ENCODE measurements around the gene PPP1R7.

Gene PPP1R7

GRCh38 chr2:241133436-241133820 is 16.8 kb upstream of the PPP1R7 start:
- Histone ChIP-seq H3K9me3 (ENCODE audit: control insufficient read depth, low read length) (no peaks in the 10 kb centered on the region), H3K4me1 (ENCODE audit: control insufficient read depth, insufficient read depth, low read length, poor library complexity, severe bottlenecking) (no peaks in the 10 kb centered on the region), H3K36me3 (ENCODE audit: control insufficient read depth, insufficient read depth, low read length) (peaks cover 27% of the 10 kb centered on the region), H3K4me3 (ENCODE audit: extremely low read depth, insufficient read depth, low read length, poor library complexity, severe bottlenecking) (no peak overlapping the region), H3K27ac (ENCODE audit: low read depth, low read length, severe bottlenecking) (no peak overlapping the region)
- WGBS, 2 experiments (ENCODE audit: insufficient coverage in 2 of 2): 87% methylated on average over 7 of the region's 10 CpGs; no CpG with 5 or more reads in 1 of the 2 experiments

- Histone ChIP-seq H3K9me3 (ENCODE audit: control insufficient read depth, low read length) (no peaks in the 10 kb centered on the region), H3K27ac (ENCODE audit: low read depth, low read length, severe bottlenecking) (no peak overlapping the region), H3K4me1 (ENCODE audit: control insufficient read depth, insufficient read depth, low read length, poor library complexity, severe bottlenecking) (no peaks in the 10 kb centered on the region), H3K36me3 (ENCODE audit: control insufficient read depth, insufficient read depth, low read length) (peaks cover 27% of the 10 kb centered on the region), H3K4me3 (ENCODE audit: extremely low read depth, insufficient read depth, low read length, poor library complexity, severe bottlenecking) (no peak overlapping the region)
- 92 to 97% methylated on average over 6 to 7 of the region's 7 CpGs for WGBS, 2 experiments (ENCODE audit: insufficient coverage in 2 of 2)
Measured at GRCh38 chr2:241134711-241135110, 15.6 kb upstream of the PPP1R7 start.

- WGBS, 2 experiments (ENCODE audit: insufficient coverage in 2 of 2): 90 to 94% methylated on average over 2 to 5 of the region's 9 CpGs
- H3K4me3 ChIP-seq (ENCODE audit: extremely low read depth, insufficient read depth, low read length, poor library complexity, severe bottlenecking): no peak overlapping the region
- H3K36me3 ChIP-seq (ENCODE audit: control insufficient read depth, insufficient read depth, low read length): peaks cover 23% of the 10 kb centered on the region
Measured at GRCh38 chr2:241135737-241136136, 14.5 kb upstream of the PPP1R7 start.

GRCh38 chr2:241136191-241136590 is 14.1 kb upstream of the PPP1R7 start:
- Histone ChIP-seq H3K36me3 (ENCODE audit: control insufficient read depth, insufficient read depth, low read length) (peaks cover 23% of the 10 kb centered on the region), H3K4me1 (ENCODE audit: control insufficient read depth, insufficient read depth, low read length, poor library complexity, severe bottlenecking) (no peaks in the 10 kb centered on the region), H3K4me3 (ENCODE audit: extremely low read depth, insufficient read depth, low read length, poor library complexity, severe bottlenecking) (no peak overlapping the region), H3K27ac (ENCODE audit: low read depth, low read length, severe bottlenecking) (no peak overlapping the region), H3K9me3 (ENCODE audit: control insufficient read depth, low read length) (no peaks in the 10 kb centered on the region)
- WGBS, 2 experiments (ENCODE audit: insufficient coverage in 2 of 2): 95 to 98% methylated on average over 7 to 8 of the region's 8 CpGs

More at GRCh38 chr2:241135737-241136136, 14.5 kb upstream of the PPP1R7 start:
- H3K27ac ChIP-seq (ENCODE audit: low read depth, low read length, severe bottlenecking): no peak overlapping the region
- no peaks in the 10 kb centered on the region for H3K4me1 ChIP-seq (ENCODE audit: control insufficient read depth, insufficient read depth, low read length, poor library complexity, severe bottlenecking)
- H3K9me3 ChIP-seq (ENCODE audit: control insufficient read depth, low read length): no peaks in the 10 kb centered on the region

GRCh38 chr2:241136661-241137260 is 13.5 kb upstream of the PPP1R7 start:
- Histone ChIP-seq H3K27ac (ENCODE audit: low read depth, low read length, severe bottlenecking) (no peak overlapping the region), H3K4me1 (ENCODE audit: control insufficient read depth, insufficient read depth, low read length, poor library complexity, severe bottlenecking) (no peaks in the 10 kb centered on the region), H3K36me3 (ENCODE audit: control insufficient read depth, insufficient read depth, low read length) (peaks cover 23% of the 10 kb centered on the region), H3K4me3 (ENCODE audit: extremely low read depth, insufficient read depth, low read length, poor library complexity, severe bottlenecking) (no peak overlapping the region), H3K9me3 (ENCODE audit: control insufficient read depth, low read length) (no peaks in the 10 kb centered on the region)
- 94 to 97% methylated on average over 23 to 25 of the region's 25 CpGs for WGBS, 2 experiments (ENCODE audit: insufficient coverage in 2 of 2)

- no peak overlapping the region for H3K4me3 ChIP-seq (ENCODE audit: extremely low read depth, insufficient read depth, low read length, poor library complexity, severe bottlenecking)
- peaks cover 20% of the 10 kb centered on the region for H3K36me3 ChIP-seq (ENCODE audit: control insufficient read depth, insufficient read depth, low read length)
- H3K27ac ChIP-seq (ENCODE audit: low read depth, low read length, severe bottlenecking): no peak overlapping the region
- 86 to 93% methylated on average over 15 to 22 of the region's 24 CpGs for WGBS, 2 experiments (ENCODE audit: insufficient coverage in 2 of 2)
- no peaks in the 10 kb centered on the region for H3K4me1 ChIP-seq (ENCODE audit: control insufficient read depth, insufficient read depth, low read length, poor library complexity, severe bottlenecking)
- no peaks in the 10 kb centered on the region for H3K9me3 ChIP-seq (ENCODE audit: control insufficient read depth, low read length)
Measured at GRCh38 chr2:241137276-241138190, 12.7 kb upstream of the PPP1R7 start.

- no peak overlapping the region for H3K27ac ChIP-seq (ENCODE audit: low read depth, low read length, severe bottlenecking)
- no peaks in the 10 kb centered on the region for H3K9me3 ChIP-seq (ENCODE audit: control insufficient read depth, low read length)
- WGBS, 2 experiments (ENCODE audit: insufficient coverage in 2 of 2): 96 to 97% methylated on average over 14 to 15 of the region's 16 CpGs
- peaks cover 20% of the 10 kb centered on the region for H3K36me3 ChIP-seq (ENCODE audit: control insufficient read depth, insufficient read depth, low read length)
- no peak overlapping the region for H3K4me3 ChIP-seq (ENCODE audit: extremely low read depth, insufficient read depth, low read length, poor library complexity, severe bottlenecking)
- no peaks in the 10 kb centered on the region for H3K4me1 ChIP-seq (ENCODE audit: control insufficient read depth, insufficient read depth, low read length, poor library complexity, severe bottlenecking)
Measured at GRCh38 chr2:241138471-241138870, 11.8 kb upstream of the PPP1R7 start.

- 93 to 95% methylated on average over 12 to 23 of the region's 24 CpGs for WGBS, 2 experiments (ENCODE audit: insufficient coverage in 2 of 2)
- Histone ChIP-seq H3K4me3 (ENCODE audit: extremely low read depth, insufficient read depth, low read length, poor library complexity, severe bottlenecking) (no peak overlapping the region), H3K36me3 (ENCODE audit: control insufficient read depth, insufficient read depth, low read length) (peaks cover 13% of the 10 kb centered on the region), H3K4me1 (ENCODE audit: control insufficient read depth, insufficient read depth, low read length, poor library complexity, severe bottlenecking) (no peaks in the 10 kb centered on the region), H3K9me3 (ENCODE audit: control insufficient read depth, low read length) (no peaks in the 10 kb centered on the region), H3K27ac (ENCODE audit: low read depth, low read length, severe bottlenecking) (no peak overlapping the region)
Measured at GRCh38 chr2:241139531-241140444, 10.5 kb upstream of the PPP1R7 start.

- WGBS, 2 experiments (ENCODE audit: insufficient coverage in 2 of 2): 93 to 98% methylated on average over 7 to 10 of the region's 10 CpGs
- peaks cover 9% of the 10 kb centered on the region for H3K36me3 ChIP-seq (ENCODE audit: control insufficient read depth, insufficient read depth, low read length)
- no peaks in the 10 kb centered on the region for H3K9me3 ChIP-seq (ENCODE audit: control insufficient read depth, low read length)
Measured at GRCh38 chr2:241140445-241140840, 9.8 kb upstream of the PPP1R7 start.

GRCh38 chr2:241141214-241141770 is 9.0 kb upstream of the PPP1R7 start:
- H3K4me1 ChIP-seq (ENCODE audit: control insufficient read depth, insufficient read depth, low read length, poor library complexity, severe bottlenecking): no peaks in the 10 kb centered on the region
- 91 to 96% methylated on average over 11 to 14 of the region's 14 CpGs for WGBS, 2 experiments (ENCODE audit: insufficient coverage in 2 of 2)
- H3K36me3 ChIP-seq (ENCODE audit: control insufficient read depth, insufficient read depth, low read length): peaks cover 5% of the 10 kb centered on the region
- H3K27ac ChIP-seq (ENCODE audit: low read depth, low read length, severe bottlenecking): no peak overlapping the region
- no peak overlapping the region for H3K4me3 ChIP-seq (ENCODE audit: extremely low read depth, insufficient read depth, low read length, poor library complexity, severe bottlenecking)
- no peaks in the 10 kb centered on the region for H3K9me3 ChIP-seq (ENCODE audit: control insufficient read depth, low read length)

More at GRCh38 chr2:241140445-241140840, 9.8 kb upstream of the PPP1R7 start:
- H3K27ac ChIP-seq (ENCODE audit: low read depth, low read length, severe bottlenecking): no peak overlapping the region
- no peak overlapping the region for H3K4me3 ChIP-seq (ENCODE audit: extremely low read depth, insufficient read depth, low read length, poor library complexity, severe bottlenecking)
- H3K4me1 ChIP-seq (ENCODE audit: control insufficient read depth, insufficient read depth, low read length, poor library complexity, severe bottlenecking): no peaks in the 10 kb centered on the region

All from mesodermal cell (in vitro differentiated cells).